Coronary artery (tissue), 2 donors: Measurements from ENCODE around the gene SAMHD1.
"Not testable (repeated sequence)": the region's sequence is repeated elsewhere in the genome, so short reads cannot be mapped to it uniquely, and the experiment has no call there.

Source experiments
- DNase-seq: peaks from one replicate; pipeline ENCODE4 v3.0.0-alpha.2; 2017; ENCODE audit warnings: low spot score
- H3K27ac ChIP-seq, 2 donors: fragments of 200-600 bp; sonication (generic); one replicate each; pipeline ENCODE4 v1.5.1; 2016 to 2019
- H3K4me3 ChIP-seq: fragments of 200-600 bp; sonication (generic); 2 replicates; pipeline ENCODE4 v1.5.1; 2016; ENCODE audit warnings: mild to moderate bottlenecking, moderate library complexity
- TF ChIP-seq, protein P1 (sequence below): fragments of 200-600 bp; sonication (generic); IDR thresholded peaks from one replicate; pipeline ENCODE4 v1.5.1; 2019; ENCODE audit warnings: antibody characterized with exemption

The SAMHD1 gene

DNA sequence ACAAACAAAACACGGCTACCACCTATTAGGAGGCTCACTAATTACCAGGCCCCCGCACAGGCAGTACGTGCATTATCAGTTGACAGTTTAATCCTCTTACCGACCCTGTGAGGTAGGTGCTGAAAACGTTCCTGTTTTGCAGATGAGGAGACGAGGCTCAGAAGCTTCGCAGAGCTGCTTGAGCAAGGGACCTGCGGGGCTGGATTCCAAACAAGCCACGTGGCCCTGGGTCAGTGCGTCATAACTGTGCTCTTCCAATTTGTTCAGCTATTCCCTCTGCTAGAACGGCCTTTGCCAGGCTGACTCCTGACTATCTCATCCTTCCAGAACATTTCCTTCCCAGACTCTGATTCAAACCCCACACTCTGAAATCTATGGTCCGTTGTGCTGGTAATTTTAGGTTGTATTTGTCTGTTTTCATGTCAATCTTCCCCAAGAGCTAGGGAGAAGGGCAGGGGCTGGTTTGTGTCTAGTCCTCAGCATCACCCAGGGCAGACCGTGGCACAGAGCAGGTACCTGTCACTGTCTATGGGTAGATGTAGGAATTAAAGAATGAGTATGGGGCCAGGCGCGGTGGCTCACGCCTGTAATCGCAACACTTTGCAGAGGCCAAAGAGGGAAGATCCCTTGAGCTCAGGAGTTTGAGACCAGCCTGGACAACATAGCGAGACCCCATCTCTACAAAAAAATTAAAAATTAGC, 104.3 kb downstream of the SAMHD1 start:
- TF ChIP-seq, protein P1, sequence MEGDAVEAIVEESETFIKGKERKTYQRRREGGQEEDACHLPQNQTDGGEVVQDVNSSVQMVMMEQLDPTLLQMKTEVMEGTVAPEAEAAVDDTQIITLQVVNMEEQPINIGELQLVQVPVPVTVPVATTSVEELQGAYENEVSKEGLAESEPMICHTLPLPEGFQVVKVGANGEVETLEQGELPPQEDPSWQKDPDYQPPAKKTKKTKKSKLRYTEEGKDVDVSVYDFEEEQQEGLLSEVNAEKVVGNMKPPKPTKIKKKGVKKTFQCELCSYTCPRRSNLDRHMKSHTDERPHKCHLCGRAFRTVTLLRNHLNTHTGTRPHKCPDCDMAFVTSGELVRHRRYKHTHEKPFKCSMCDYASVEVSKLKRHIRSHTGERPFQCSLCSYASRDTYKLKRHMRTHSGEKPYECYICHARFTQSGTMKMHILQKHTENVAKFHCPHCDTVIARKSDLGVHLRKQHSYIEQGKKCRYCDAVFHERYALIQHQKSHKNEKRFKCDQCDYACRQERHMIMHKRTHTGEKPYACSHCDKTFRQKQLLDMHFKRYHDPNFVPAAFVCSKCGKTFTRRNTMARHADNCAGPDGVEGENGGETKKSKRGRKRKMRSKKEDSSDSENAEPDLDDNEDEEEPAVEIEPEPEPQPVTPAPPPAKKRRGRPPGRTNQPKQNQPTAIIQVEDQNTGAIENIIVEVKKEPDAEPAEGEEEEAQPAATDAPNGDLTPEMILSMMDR = no peak
- Histone ChIP-seq H3K27ac (peak overlapping the region; percentile 86 to 96), H3K4me3 (peak overlapping the region; percentile 11)
- DNase-seq = peak; percentile 94

DNA sequence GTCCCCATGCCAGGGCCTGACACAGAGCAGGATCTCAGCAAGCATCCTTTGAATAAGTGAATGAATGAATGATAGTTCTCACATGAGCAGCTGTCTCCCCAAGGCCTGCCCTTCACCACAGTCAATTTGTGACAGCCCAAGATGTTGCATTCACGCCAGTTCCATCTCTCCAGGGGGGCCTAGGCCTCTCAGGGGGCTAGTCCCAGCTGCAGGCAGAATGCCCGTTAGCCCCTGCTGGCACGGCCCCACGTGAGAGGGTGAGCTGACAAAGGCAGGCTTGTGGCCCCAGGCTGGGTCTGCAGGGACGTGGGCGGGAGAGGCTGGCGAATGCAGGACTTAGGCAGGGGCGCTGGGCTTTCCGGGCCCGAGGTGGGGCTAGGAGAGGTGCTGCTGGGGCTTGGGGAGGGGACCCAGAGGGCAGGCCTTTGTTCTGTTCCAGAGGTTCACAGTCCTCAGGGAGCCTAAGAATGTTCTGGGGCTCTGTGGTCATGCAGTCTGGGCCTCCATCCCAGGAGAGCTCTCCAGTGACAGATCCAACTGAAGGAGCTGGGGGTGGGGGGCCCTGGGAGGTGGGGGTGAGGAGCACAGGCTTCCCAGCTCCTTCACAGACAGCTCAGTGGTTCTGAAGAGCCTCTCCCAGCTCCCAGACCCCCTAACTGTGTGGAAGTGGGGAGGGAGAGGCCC, 106.1 kb downstream of the SAMHD1 start:
- H3K4me3 ChIP-seq = no peak overlapping the region
- DNase-seq = no peak
- peak overlapping the region; percentile 86 to 96 for H3K27ac ChIP-seq
- TF ChIP-seq, protein P1 = no peak

DNA sequence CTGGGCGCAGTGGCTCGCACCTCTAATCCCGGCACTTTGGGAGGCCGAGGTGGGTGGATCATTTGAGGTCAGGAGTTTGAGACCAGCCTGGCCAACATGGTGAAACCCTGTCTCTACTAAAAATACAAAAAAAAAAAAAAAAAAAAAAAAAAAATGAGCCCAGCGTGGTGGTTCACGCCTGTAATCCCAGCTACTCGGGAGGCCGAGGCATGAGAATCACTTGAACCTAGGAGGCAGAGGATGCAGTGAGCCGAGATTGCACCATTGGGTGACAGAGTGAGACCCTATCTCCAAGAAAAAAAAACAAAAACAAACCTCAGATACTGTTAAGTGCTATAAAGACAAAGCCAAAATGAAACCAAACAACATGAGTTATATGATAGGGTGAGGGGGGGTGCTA, 110.5 kb downstream of the SAMHD1 start:
- peak overlapping the region in 1 of 2 donors; percentile 85 for H3K27ac ChIP-seq
- not testable (repeated sequence) for H3K4me3 ChIP-seq, DNase-seq
